ENCODE data around the gene ERC2. TPM values are rescaled to one million over a fixed set of nuclear protein-coding genes. Genes with fewer than 3 reads are reported as not detected.
A peak's percentile ranks its signal among the peaks of the same experiment; 100 is the strongest.

ERC2 gene
- total and polyA plus RNA-seq, 2 of the 13 experiments (the other 11 are each of a cell fraction or from before 2014, with no cell fraction given), result 0.16 to 0.22 TPM

GRCh38 chr3:55936549-55937052, 531.7 kb downstream of the ERC2 start:
- no peaks in the 10 kb centered on the region for H4K20me1 ChIP-seq (ENCODE audit: insufficient read depth, low read length)
- TF ChIP-seq SP2 (CRISPR knock-in tag; IDR thresholded peaks at IDR 0.05), result no peak
- no peak for TF ChIP-seq PRMT3 (CRISPR knock-in tag; IDR thresholded peaks at IDR 0.05; ENCODE audit: borderline replicate concordance, low read depth)
- no peak for TF ChIP-seq ZNF367 (CRISPR knock-in tag; IDR thresholded peaks at IDR 0.05; ENCODE audit: borderline replicate concordance)
- TF ChIP-seq NFAT5 (CRISPR knock-in tag; IDR thresholded peaks at IDR 0.05), result no peak
- no peak for TF ChIP-seq RARA (CRISPR knock-in tag; IDR thresholded peaks at IDR 0.05)
- no peak for TF ChIP-seq CENPX (CRISPR knock-in tag; IDR thresholded peaks at IDR 0.05)
- TF ChIP-seq ATF7 (IDR thresholded peaks at IDR 0.05), result peak; percentile 65
- no peak for TF ChIP-seq ATF7 (CRISPR knock-in tag; IDR thresholded peaks at IDR 0.05)
- no peak for TF ChIP-seq SRY (CRISPR knock-in tag; IDR thresholded peaks at IDR 0.05)
- TF ChIP-seq STAT5B (CRISPR knock-in tag; IDR thresholded peaks at IDR 0.05), result no peak
- TF ChIP-seq CREB1 (IDR thresholded peaks at IDR 0.05), result peak; percentile 45
- no peak for TF ChIP-seq CREB1 (CRISPR knock-in tag; IDR thresholded peaks at IDR 0.05)
- no peak overlapping the region for H3K4me2 ChIP-seq (ENCODE audit: low read depth, low read length)
- ChIA-PET POLR2A (no interaction called here), CTCF (ENCODE audit: low intra/inter-chr PET ratio, low total read pairs) (no interaction called here)
- no peaks in the 10 kb centered on the region for H3K4me1 ChIP-seq (ENCODE audit: insufficient read depth, low read length)
- WGBS (ENCODE audit: low lambda C conversion rate), result under 1% methylated on average over 5 of the region's 6 CpGs
- no peak for DNase-seq (ENCODE audit: low spot score)
- intact Hi-C loops (cut with micrococcal nuclease; ENCODE audit: unreplicated experiment) (no loop called here), in situ Hi-C loops (cut with HindIII; ENCODE audit: extremely low pct_ligation_motif_present, low pct_unique_long_range_greater_than_20kb) (no loop called here)
- no peak for FAIRE-seq
- no peak overlapping the region for H3K4me3 ChIP-seq (replicated peaks in 1 of 3; ENCODE audit: insufficient read depth in 1 of 3, low read depth in 2 of 3, low read length in 3 of 3)
- no peaks in the 10 kb centered on the region for H3K9me3 ChIP-seq (ENCODE audit: low read length)
- no TSS peak for BruUV-seq (replicated peaks)
- H3K36me3 ChIP-seq (replicated peaks in 1 of 2; ENCODE audit: control insufficient read depth in 1 of 2, insufficient read depth in 2 of 2, low read length in 2 of 2), result no peaks in the 10 kb centered on the region
- no peak overlapping the region for H3K27ac ChIP-seq (ENCODE audit: extremely low read length, insufficient read depth, low read length)
- H3K9ac ChIP-seq (ENCODE audit: insufficient read depth, low read depth, low read length), result no peak overlapping the region
- H3K27me3 ChIP-seq (ENCODE audit: control insufficient read depth in 1 of 2, insufficient read depth in 2 of 2, low read length in 2 of 2), result no peaks in the 10 kb centered on the region
- H2AFZ ChIP-seq (ENCODE audit: low read length), result no peak overlapping the region
- H3K79me2 ChIP-seq (ENCODE audit: insufficient read depth, low read length), result no peaks in the 10 kb centered on the region
- ATAC-seq, result no peak
